Small intestine (tissue), 7 donors: ENCODE data around the gene SPOCK1. TPM values are rescaled to one million over a fixed set of nuclear protein-coding genes. Genes with fewer than 3 reads are reported as not detected.
"Not testable (repeated sequence)": the region's sequence is repeated elsewhere in the genome, so short reads cannot be mapped to it uniquely, and the experiment has no call there.

Experiments used
- DNase-seq, 2 donors: peaks; one replicate each; pipeline versions ENCODE4 v3.0.0 to v3.0.0-alpha.2; 2013
- FAIRE-seq: peaks from 2 replicates; lab custom pipeline; 2012; peaks lifted over from hg19 to GRCh38; lab: Jason Lieb, UNC
- H3K27ac ChIP-seq, 3 donors: one replicate each; pipeline ENCODE4 v1.5.1; 2013; ENCODE audit warnings: low read length in 2 of 3, mild to moderate bottlenecking in 2 of 3, control low read depth in 1 of 3, inconsistent platforms in 1 of 3, low read depth in 1 of 3, moderate library complexity in 1 of 3
- H3K27me3 ChIP-seq, 3 donors: one replicate each; pipeline ENCODE4 v1.6.1; 2013; ENCODE audit warnings: low read length in 3 of 3, inconsistent platforms in 1 of 3; ENCODE audit not compliant: control insufficient read depth in 3 of 3, insufficient read depth in 3 of 3
- H3K36me3 ChIP-seq, 3 donors: one replicate each; pipeline ENCODE4 v1.6.1; 2013; ENCODE audit warnings: low read length in 3 of 3, inconsistent platforms in 1 of 3, low read depth in 1 of 3, mild to moderate bottlenecking in 1 of 3, moderate library complexity in 1 of 3; ENCODE audit not compliant: control insufficient read depth in 3 of 3, insufficient read depth in 2 of 3
- H3K4me1 ChIP-seq, 3 donors: one replicate each; pipeline ENCODE4 v1.6.1; 2013; ENCODE audit warnings: low read length in 2 of 3, inconsistent platforms in 1 of 3, low read depth in 1 of 3, mild to moderate bottlenecking in 1 of 3, moderate library complexity in 1 of 3; ENCODE audit not compliant: control insufficient read depth in 3 of 3, insufficient read depth in 2 of 3
- H3K4me3 ChIP-seq, 3 donors: one replicate each; pipeline ENCODE4 v1.5.1; 2013; ENCODE audit warnings: low read length in 3 of 3, control low read depth in 1 of 3, inconsistent platforms in 1 of 3, low read depth in 1 of 3, mild to moderate bottlenecking in 1 of 3, moderate library complexity in 1 of 3
- H3K9me3 ChIP-seq, 2 donors: one replicate each; pipeline ENCODE4 v1.6.1; 2013; ENCODE audit warnings: low read depth in 1 of 2, low read length in 1 of 2; ENCODE audit not compliant: control insufficient read depth in 2 of 2, insufficient read depth in 1 of 2
- WGBS, 3 donors: extraction: QIAGEN DNeasy Blood & Tissue Kit; methylation state at CpG; one replicate each; pipeline ENCODE4 v1.1.7; 2013; 5-methylcytosine and 5-hydroxymethylcytosine counted together
- polyA plus RNA-seq, 4 donors: library from polyadenylated mRNA; stranded (reverse) in 3 of 4; unstranded in 1 of 4; fragments of 200-250 nt in 3 of 4; fragments of 120-200 nt in 1 of 4; gene quantifications; one replicate each; pipeline versions ENCODE4 v1.2.1 to v1.2.3, GENCODE V29; 2013
- donor health status: healthy with polysubstance abuse.
- donor health status: control.
- donor health status: control.
- donor health status: Bipolar disorder and iron deficiency.
- donor health status: healthy.

The SPOCK1 gene
- polyA plus RNA-seq, 4 donors = 0.22 to 1.1 (median 0.54) TPM

- H3K36me3 ChIP-seq = no peaks in the 10 kb centered on the region
- no peak overlapping the region for H3K27ac ChIP-seq
- no peak overlapping the region for H3K4me3 ChIP-seq
- no peaks in the 10 kb centered on the region for H3K9me3 ChIP-seq
- 71 to 81% (median 73%) methylated on average over 11 of the region's 11 CpGs for WGBS, 3 donors
- H3K27me3 ChIP-seq = peaks cover 14 to 29% (median 18%) of the 10 kb centered on the region in 3 donors
- H3K4me1 ChIP-seq = no peaks in the 10 kb centered on the region
- DNase-seq = no peak
- no peak for FAIRE-seq
Observed at GRCh38 chr5:137500615-137501225, 1.6 kb upstream of the SPOCK1 start.

GRCh38 chr5:137499506-137499847 is 351 bp upstream of the SPOCK1 start:
- H3K4me1 ChIP-seq, H3K4me3 ChIP-seq, FAIRE-seq, H3K27ac ChIP-seq, H3K9me3 ChIP-seq, H3K36me3 ChIP-seq, DNase-seq: not testable (repeated sequence)
- H3K27me3 ChIP-seq = peaks cover 14 to 33% (median 16%) of the 10 kb centered on the region in 3 donors
- WGBS, 3 donors = no CpG with 5 or more reads among the region's 5 CpGs

GRCh38 chr5:137498301-137498735 is 808 bp downstream of the SPOCK1 start:
- no peaks in the 10 kb centered on the region for H3K9me3 ChIP-seq
- peaks cover 14 to 40% (median 16%) of the 10 kb centered on the region in 3 donors for H3K27me3 ChIP-seq
- no peak for FAIRE-seq
- no peaks in the 10 kb centered on the region for H3K4me1 ChIP-seq
- peak in 1 of 2 donors; percentile 14 for DNase-seq
- H3K36me3 ChIP-seq = no peaks in the 10 kb centered on the region
- 4 to 18% (median 16%) methylated on average over 21 to 57 of the region's 57 CpGs for WGBS, 3 donors
- H3K4me3 ChIP-seq = peak overlapping the region in 1 of 3 donors; percentile 6
- H3K27ac ChIP-seq = no peak overlapping the region

- 53 to 62% (median 55%) methylated on average over 22 of the region's 22 CpGs for WGBS, 3 donors
- FAIRE-seq (no peak), DNase-seq (no peak)
- H3K4me3 ChIP-seq = peak overlapping the region in 1 of 3 donors; percentile 6
- no peaks in the 10 kb centered on the region for H3K4me1 ChIP-seq
- H3K27me3 ChIP-seq = peaks cover 14 to 40% (median 16%) of the 10 kb centered on the region in 3 donors
- H3K27ac ChIP-seq = no peak overlapping the region
- no peaks in the 10 kb centered on the region for H3K9me3 ChIP-seq
- H3K36me3 ChIP-seq = no peaks in the 10 kb centered on the region
Observed at GRCh38 chr5:137497396-137498290, 1.5 kb downstream of the SPOCK1 start.

GRCh38 chr5:137496919-137497318 is 2.2 kb downstream of the SPOCK1 start:
- Histone ChIP-seq H3K4me1 (no peaks in the 10 kb centered on the region), H3K27me3 (peaks cover 14 to 40% (median 16%) of the 10 kb centered on the region in 3 donors), H3K4me3 (no peak overlapping the region), H3K9me3 (no peaks in the 10 kb centered on the region), H3K27ac (no peak overlapping the region), H3K36me3 (no peaks in the 10 kb centered on the region)
- WGBS, 3 donors = 83 to 95% (median 88%) methylated on average over 1 of the region's 1 CpG
- no peak for DNase-seq
- FAIRE-seq = no peak

- Histone ChIP-seq H3K27me3 (peaks cover under 1 to 19% (median 3%) of the 10 kb centered on the region in 3 donors), H3K27ac (no peak overlapping the region), H3K9me3 (no peaks in the 10 kb centered on the region), H3K4me1 (no peaks in the 10 kb centered on the region), H3K4me3 (no peak overlapping the region), H3K36me3 (no peaks in the 10 kb centered on the region)
- DNase-seq (no peak), FAIRE-seq (no peak)
- 82 to 94% (median 89%) methylated on average over 1 of the region's 1 CpG for WGBS, 3 donors
Observed at GRCh38 chr5:137492331-137492730, 6.8 kb downstream of the SPOCK1 start.

GRCh38 chr5:137491121-137491520 is 8.0 kb downstream of the SPOCK1 start:
- DNase-seq (no peak), FAIRE-seq (no peak)
- 77 to 85% (median 81%) methylated on average over 4 of the region's 4 CpGs for WGBS, 3 donors
- no peaks in the 10 kb centered on the region for H3K4me1 ChIP-seq
- H3K27me3 ChIP-seq = peaks cover 0 to 10% (median 0%) of the 10 kb centered on the region in 3 donors
- H3K9me3 ChIP-seq = no peaks in the 10 kb centered on the region
- no peak overlapping the region for H3K27ac ChIP-seq
- H3K36me3 ChIP-seq = no peaks in the 10 kb centered on the region
- H3K4me3 ChIP-seq = no peak overlapping the region

- no peaks in the 10 kb centered on the region for H3K36me3 ChIP-seq
- no peak overlapping the region for H3K27ac ChIP-seq
- DNase-seq = no peak
- FAIRE-seq = no peak
- H3K4me3 ChIP-seq = no peak overlapping the region
- H3K4me1 ChIP-seq = no peaks in the 10 kb centered on the region
- H3K9me3 ChIP-seq = no peaks in the 10 kb centered on the region
- peaks cover 0 to 9% (median 0%) of the 10 kb centered on the region in 3 donors for H3K27me3 ChIP-seq
- 89 to 92% (median 91%) methylated on average over 3 of the region's 3 CpGs for WGBS, 3 donors
Observed at GRCh38 chr5:137490591-137490990, 8.5 kb downstream of the SPOCK1 start.
